Upper lobe of left lung (tissue), 4 donors: ENCODE measurements around the gene TMPRSS3.

ENCODE experiments used
- CTCF ChIP-seq, 6 experiments: fragments of 450-650 bp in 4 of 6; fragments of 200-600 bp in 2 of 6; sonication (generic) in 2 of 6; IDR thresholded peaks; one replicate each; pipeline ENCODE4 v1.5.1; 2016 to 2019; ENCODE audit warnings: antibody characterized with exemption in 6 of 6
- EP300 ChIP-seq, 4 donors: sonication (generic); formaldehyde crosslinking; IDR thresholded peaks; one replicate each; pipeline ENCODE4 v1.5.1; 2017; ENCODE audit warnings: antibody characterized with exemption in 4 of 4, control low read depth in 2 of 4
- POLR2A ChIP-seq, 4 donors: fragments of 450-650 bp; IDR thresholded peaks; one replicate each; pipeline ENCODE4 v1.5.1; 2016 to 2017; ENCODE audit warnings: antibody characterized with exemption in 4 of 4, mild to moderate bottlenecking in 2 of 4
- POLR2AphosphoS5 ChIP-seq, 2 donors: sonication (generic); formaldehyde crosslinking; IDR thresholded peaks; one replicate each; pipeline ENCODE4 v1.5.1; 2017; ENCODE audit warnings: antibody characterized with exemption in 2 of 2

- TF ChIP-seq CTCF (IDR thresholded peaks at IDR 0.05) = no peak
- no peak for TF ChIP-seq POLR2A (IDR thresholded peaks at IDR 0.05)
- no peak for TF ChIP-seq EP300 (IDR thresholded peaks at IDR 0.05)
- no peak for TF ChIP-seq POLR2AphosphoS5 (IDR thresholded peaks at IDR 0.05)
Observed at GRCh38 chr21:42425591-42425990, 29.7 kb upstream of the TMPRSS3 start.
